H1 (cell line): ENCODE measurements around the gene GNG7. TPM values are rescaled to one million over a fixed set of nuclear protein-coding genes. Genes with fewer than 3 reads are reported as not detected.

Source experiments
- CTCF ChIA-PET: fragments of 300-600 bp; sonication (Branson Sonifier 250); formaldehyde crosslinking; loops from one replicate; lab custom pipeline; 2021; ENCODE audit not compliant: partially characterized antibody; lab: Charles Lee
- POLR2A ChIA-PET: fragments of 300-600 bp; sonication (Branson Sonifier 250); formaldehyde crosslinking; loops from one replicate; lab custom pipeline; 2021; ENCODE audit warnings: inconsistent platforms; ENCODE audit not compliant: partially characterized antibody; lab: Charles Lee
- DNase-seq, 2 experiments: peaks; one replicate each; pipeline versions ENCODE4 v3.0.0 to v3.0.0-alpha.2; 2010 to 2022; ENCODE audit warnings: low spot score in 2 of 2, low read depth in 1 of 2, mixed read lengths in 1 of 2
- FAIRE-seq: peaks from 2 replicates; lab custom pipeline; 2011; peaks lifted over from hg19 to GRCh38; lab: Jason Lieb, UNC
- H2AFZ ChIP-seq: 2 replicates; pipeline ENCODE4 v1.8.1; 2012; ENCODE audit warnings: low read length, inconsistent platforms
- H2AK5ac ChIP-seq: 2 replicates; pipeline ENCODE4 v1.6.1; 2013; ENCODE audit warnings: low read depth, low read length
- H2BK120ac ChIP-seq: replicated peaks from 2 replicates; pipeline ENCODE3; 2013; ENCODE audit warnings: low read depth, low read length, inconsistent platforms
- H2BK12ac ChIP-seq: 2 replicates; pipeline ENCODE4 v1.6.1; 2013; ENCODE audit warnings: low read depth, low read length
- H2BK15ac ChIP-seq: 2 replicates; pipeline ENCODE4 v1.6.1; 2013; ENCODE audit warnings: low read length
- H2BK20ac ChIP-seq: 2 replicates; pipeline ENCODE4 v1.6.1; 2013; ENCODE audit warnings: low read length
- H2BK5ac ChIP-seq: 2 replicates; pipeline ENCODE4 v1.6.1; 2013; ENCODE audit warnings: low read depth, low read length
- H3K14ac ChIP-seq: 2 replicates; pipeline ENCODE4 v1.6.1; 2013; ENCODE audit warnings: inconsistent platforms; ENCODE audit not compliant: insufficient read length
- H3K18ac ChIP-seq: 2 replicates; pipeline ENCODE4 v1.6.1; 2013; ENCODE audit warnings: low read length; ENCODE audit errors: extremely low read depth
- H3K23ac ChIP-seq: 2 replicates; pipeline ENCODE4 v1.6.1; 2013; ENCODE audit warnings: inconsistent platforms; ENCODE audit not compliant: insufficient read length
- H3K23me2 ChIP-seq: 2 replicates; pipeline ENCODE4 v1.6.1; 2013; ENCODE audit warnings: low read depth, low read length
- H3K27ac ChIP-seq: 2 replicates; pipeline ENCODE4 v1.6.1; 2011; ENCODE audit warnings: low read depth, low read length, inconsistent platforms
- H3K27me3 ChIP-seq, 4 experiments: replicated peaks in 1 of 4; 1 replicate in 1 of 4; 2 replicates in 3 of 4; pipeline versions ENCODE4 v1.6.1 to v1.8.1; 2011 to 2013; ENCODE audit warnings: low read length in 3 of 4, mild to moderate bottlenecking in 3 of 4, inconsistent platforms in 2 of 4, mixed read lengths in 2 of 4, moderate library complexity in 1 of 4; ENCODE audit not compliant: control insufficient read depth in 3 of 4, insufficient read depth in 3 of 4; ENCODE audit errors: extremely low read depth in 1 of 4
- H3K36me3 ChIP-seq, 4 experiments: 2 replicates each; pipeline versions ENCODE4 v1.6.1 to v1.8.1; 2011 to 2013; ENCODE audit warnings: mild to moderate bottlenecking in 4 of 4, low read length in 3 of 4, moderate library complexity in 2 of 4, control low read depth in 1 of 4, inconsistent platforms in 1 of 4; ENCODE audit not compliant: insufficient read depth in 4 of 4, control insufficient read depth in 2 of 4
- H3K4ac ChIP-seq: replicated peaks from 2 replicates; pipeline ENCODE3; 2013; ENCODE audit warnings: low read length, low read depth, mixed read lengths, inconsistent platforms; ENCODE audit not compliant: insufficient read length
- H3K4me1 ChIP-seq, 4 experiments: replicated peaks in 1 of 4; 1 replicate in 1 of 4; 2 replicates in 3 of 4; pipeline versions ENCODE4 v1.6.1 to v1.8.1; 2011 to 2013; ENCODE audit warnings: low read length in 3 of 4, inconsistent platforms in 2 of 4, mixed read lengths in 1 of 4; ENCODE audit not compliant: insufficient read depth in 4 of 4, control insufficient read depth in 3 of 4
- H3K4me2 ChIP-seq, 2 experiments: 2 replicates each; pipeline versions ENCODE4 v1.6.1 to v1.8.1; 2011 to 2013; ENCODE audit warnings: low read depth in 2 of 2, low read length in 2 of 2, control low read depth in 1 of 2, inconsistent platforms in 1 of 2, mild to moderate bottlenecking in 1 of 2; ENCODE audit not compliant: insufficient read depth in 1 of 2
- H3K4me3 ChIP-seq, 4 experiments: fragments of 200-600, 300-600 bp in 1 of 4; sonication (generic), shearing (Covaris generic), sonication (Bioruptor Twin) in 1 of 4; 2 replicates each; pipeline versions ENCODE4 v1.5.1 to v1.8.1; 2011 to 2016; ENCODE audit warnings: low read length in 4 of 4, low read depth in 3 of 4, control low read depth in 2 of 4, inconsistent platforms in 2 of 4, mild to moderate bottlenecking in 2 of 4, mixed read lengths in 1 of 4, moderate library complexity in 1 of 4; ENCODE audit not compliant: insufficient read depth in 2 of 4; ENCODE audit errors: extremely low read depth in 1 of 4
- H3K56ac ChIP-seq: replicated peaks from 2 replicates; pipeline ENCODE3; 2013; ENCODE audit warnings: low read depth, mild to moderate bottlenecking, mixed read lengths, low read length, inconsistent platforms; ENCODE audit not compliant: insufficient read length
- H3K79me1 ChIP-seq: 2 replicates; pipeline ENCODE4 v1.6.1; 2013; ENCODE audit warnings: low read depth, low read length, control low read depth
- H3K79me2 ChIP-seq, 2 experiments: 2 replicates each; pipeline versions ENCODE4 v1.6.1 to v1.8.1; 2012 to 2013; ENCODE audit warnings: low read length in 2 of 2, mild to moderate bottlenecking in 2 of 2, inconsistent platforms in 1 of 2; ENCODE audit not compliant: insufficient read depth in 2 of 2, control insufficient read depth in 1 of 2
- H3K9ac ChIP-seq, 4 experiments: replicated peaks in 1 of 4; 1 replicate in 1 of 4; 2 replicates in 3 of 4; pipeline versions ENCODE4 v1.6.1 to v1.8.1; 2011 to 2013; ENCODE audit warnings: low read depth in 3 of 4, low read length in 3 of 4, control low read depth in 2 of 4, mild to moderate bottlenecking in 2 of 4, moderate library complexity in 2 of 4, inconsistent platforms in 1 of 4; ENCODE audit errors: extremely low read depth in 1 of 4
- H3K9me3 ChIP-seq, 2 experiments: 2 replicates each; pipeline versions ENCODE4 v1.6.1 to v1.8.1; 2012 to 2013; ENCODE audit warnings: mild to moderate bottlenecking in 2 of 2, moderate library complexity in 2 of 2, control low read depth in 1 of 2, inconsistent platforms in 1 of 2, low read depth in 1 of 2, low read length in 1 of 2, mixed read lengths in 1 of 2; ENCODE audit not compliant: insufficient read depth in 2 of 2
- H4K20me1 ChIP-seq, 2 experiments: replicated peaks in 1 of 2; 2 replicates each; pipeline versions ENCODE3 to v1.8.1; 2011 to 2013; ENCODE audit warnings: inconsistent platforms in 2 of 2, low read length in 2 of 2, mild to moderate bottlenecking in 1 of 2; ENCODE audit not compliant: insufficient read depth in 2 of 2, control insufficient read depth in 1 of 2
- H4K5ac ChIP-seq: 2 replicates; pipeline ENCODE4 v1.6.1; 2013; ENCODE audit warnings: low read length, low read depth, mixed read lengths, inconsistent platforms; ENCODE audit not compliant: insufficient read length
- H4K8ac ChIP-seq: 2 replicates; pipeline ENCODE4 v1.8.0; 2013; ENCODE audit warnings: mild to moderate bottlenecking, moderate library complexity, low read length, inconsistent platforms; ENCODE audit not compliant: insufficient read depth; ENCODE audit errors: extremely low read depth
- H4K91ac ChIP-seq: replicated peaks from 2 replicates; pipeline ENCODE3; 2013; ENCODE audit warnings: low read length, mixed read lengths, inconsistent platforms; ENCODE audit not compliant: insufficient read length
- GABPA ChIP-seq: IDR thresholded peaks from 2 replicates; pipeline ENCODE4 v1.6.1; 2011; ENCODE audit warnings: mild to moderate bottlenecking, low read length, moderate library complexity, borderline replicate concordance; ENCODE audit not compliant: insufficient read depth
- MAX ChIP-seq: IDR thresholded peaks from 2 replicates; pipeline ENCODE4 v1.6.1; 2012; ENCODE audit warnings: inconsistent platforms
- SIRT6 ChIP-seq: IDR thresholded peaks from one replicate; pipeline ENCODE4 v1.7.1; 2012; ENCODE audit warnings: low read length, inconsistent platforms
- SP2 ChIP-seq: IDR thresholded peaks from 2 replicates; pipeline ENCODE4 v1.6.1; 2012; ENCODE audit warnings: mild to moderate bottlenecking, low read length, inconsistent platforms
- SUZ12 ChIP-seq: fragments of 200-600 bp; sonication (generic); IDR thresholded peaks from 2 replicates; pipeline ENCODE4 v1.6.1; 2012; ENCODE audit warnings: mild to moderate bottlenecking, inconsistent platforms, low read length, moderate library complexity, mixed read lengths
- WGBS, 2 experiments: shearing (Covaris generic) in 1 of 2; methylation state at CpG; one replicate each; pipeline versions ENCODE4 v1.1.6 to v1.1.7; 2013 to 2015; ENCODE audit warnings: low lambda C conversion rate in 2 of 2, mixed read lengths in 2 of 2, inconsistent platforms in 1 of 2, low coverage in 1 of 2, missing lambda C conversion rate in 1 of 2; ENCODE audit not compliant: insufficient replicate concordance in 2 of 2, insufficient coverage in 1 of 2, insufficient read length in 1 of 2; ENCODE audit errors: extremely low coverage in 1 of 2, missing lambda C conversion rate in 1 of 2; 5-methylcytosine and 5-hydroxymethylcytosine counted together
- polyA plus RNA-seq, 7 experiments: library from polyadenylated mRNA; depleted of rRNA in 3 of 7; stranded (reverse) in 5 of 7; unstranded in 2 of 7; fragments of >200 nt in 5 of 7; fragments of 200-250 nt in 2 of 7; gene quantifications; 1 replicate in 5 of 7; 2 replicates in 1 of 7; 4 replicates in 1 of 7; pipeline versions ENCODE4 v1.2.1 to v1.2.3, GENCODE V29; 2011 to 2013; ENCODE audit warnings: missing spikeins in 2 of 7, mixed read lengths in 2 of 7
- total RNA-seq: library from RNA; stranded (reverse); fragmentation: NEBNext Ultra II Directional; extraction: Animal tissue kit (Norgen Biotek cat#: 25700); gene quantifications from 2 replicates; pipeline ENCODE4 v1.2.1, GENCODE V29; 2021
- TF ChIP-seq, protein P1 (sequence below), 3 experiments: IDR thresholded peaks; 1 replicate in 2 of 3; 2 replicates in 1 of 3; pipeline versions ENCODE4 v1.5.1 to v1.6.1; 2011; ENCODE audit warnings: low read length in 3 of 3, mild to moderate bottlenecking in 3 of 3, inconsistent platforms in 2 of 3, low read depth in 1 of 3, moderate library complexity in 1 of 3; ENCODE audit not compliant: insufficient read depth in 1 of 3; ENCODE audit errors: control extremely low read depth in 1 of 3

Gene GNG7
- total and polyA plus RNA-seq, 2 of the 8 experiments (the other 6 are each of a cell fraction or from before 2014, with no cell fraction given), result 2.8 to 7.8 TPM

DNA sequence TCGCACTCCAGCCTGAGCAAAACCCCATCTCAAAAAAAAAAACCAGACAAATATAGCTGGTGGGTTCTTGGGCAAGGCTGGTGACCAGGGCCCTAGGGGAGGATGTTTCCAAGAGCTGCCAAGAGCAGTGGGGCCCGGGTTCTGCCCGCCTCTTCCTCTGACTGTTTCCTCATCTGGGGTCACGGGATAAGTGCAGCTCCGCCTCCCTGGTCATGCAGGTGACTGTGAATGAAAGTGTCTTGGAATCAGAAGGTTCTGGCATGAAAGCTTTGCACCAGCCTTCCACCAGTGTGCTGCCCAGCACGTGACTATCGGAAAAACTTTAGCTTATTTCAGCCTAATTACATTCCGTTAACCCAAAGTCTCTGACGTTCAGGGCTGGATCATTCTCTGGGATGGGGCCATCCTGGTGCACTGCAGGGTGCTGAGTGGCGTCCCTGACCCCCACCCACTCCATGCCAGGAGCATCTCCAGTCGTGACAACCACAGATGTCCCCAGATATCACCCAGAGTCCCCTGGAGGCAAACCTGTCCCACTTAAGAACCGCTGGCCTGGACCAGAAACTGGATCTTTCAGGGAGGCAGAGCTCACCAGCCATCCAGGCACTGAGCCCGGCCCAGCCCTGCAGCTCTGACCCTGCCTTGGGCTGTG, 85.6 kb downstream of the GNG7 start:
- H3K27me3 ChIP-seq, result peaks cover 0 to 7% (median 2%) of the 10 kb centered on the region in 4 experiments; a peak in 1 of 7 replicates
- no peak overlapping the region for H2AFZ ChIP-seq
- no peak overlapping the region for H3K4ac ChIP-seq
- H3K23me2 ChIP-seq, result no peaks in the 10 kb centered on the region
- DNase-seq (no peak), FAIRE-seq (no peak)
- no peak overlapping the region for H3K4me3 ChIP-seq
- H3K79me1 ChIP-seq, result no peaks in the 10 kb centered on the region
- H2BK15ac ChIP-seq, result no peak overlapping the region
- no peak overlapping the region for H3K9ac ChIP-seq
- no peak overlapping the region for H2BK20ac ChIP-seq
- H4K5ac ChIP-seq, result no peak overlapping the region
- WGBS, 2 experiments, result 82% methylated on average over 13 of the region's 13 CpGs; no CpG with 5 or more reads in 1 of the 2 experiments
- no peak overlapping the region for H3K14ac ChIP-seq
- H3K4me2 ChIP-seq, result no peak overlapping the region
- no peak overlapping the region for H2AK5ac ChIP-seq
- no peak overlapping the region for H2BK120ac ChIP-seq
- no peak overlapping the region for H3K23ac ChIP-seq
- ChIA-PET POLR2A (interaction anchor here (1.2 to 12.5 kb wide), 2 partner anchors 17 to 140 kb away, joined by 3 to 135 read pairs; partner anchors contain the start of gene GADD45B), CTCF (interaction anchor here (0.6 to 2.7 kb wide), 16 partner anchors 12 to 877 kb away, joined by 3 to 15 read pairs (median 4); partner anchors contain the start of gene GADD45B)
- H3K79me2 ChIP-seq, result no peaks in the 10 kb centered on the region; a peak in 1 of 4 replicates
- H3K4me1 ChIP-seq, result peaks cover 0 to 3% (median 0%) of the 10 kb centered on the region in 4 experiments; a peak in 1 of 7 replicates
- H3K18ac ChIP-seq, result no peak overlapping the region
- H3K56ac ChIP-seq, result no peak overlapping the region
- H2BK5ac ChIP-seq, result no peak overlapping the region
- TF ChIP-seq, protein P1, sequence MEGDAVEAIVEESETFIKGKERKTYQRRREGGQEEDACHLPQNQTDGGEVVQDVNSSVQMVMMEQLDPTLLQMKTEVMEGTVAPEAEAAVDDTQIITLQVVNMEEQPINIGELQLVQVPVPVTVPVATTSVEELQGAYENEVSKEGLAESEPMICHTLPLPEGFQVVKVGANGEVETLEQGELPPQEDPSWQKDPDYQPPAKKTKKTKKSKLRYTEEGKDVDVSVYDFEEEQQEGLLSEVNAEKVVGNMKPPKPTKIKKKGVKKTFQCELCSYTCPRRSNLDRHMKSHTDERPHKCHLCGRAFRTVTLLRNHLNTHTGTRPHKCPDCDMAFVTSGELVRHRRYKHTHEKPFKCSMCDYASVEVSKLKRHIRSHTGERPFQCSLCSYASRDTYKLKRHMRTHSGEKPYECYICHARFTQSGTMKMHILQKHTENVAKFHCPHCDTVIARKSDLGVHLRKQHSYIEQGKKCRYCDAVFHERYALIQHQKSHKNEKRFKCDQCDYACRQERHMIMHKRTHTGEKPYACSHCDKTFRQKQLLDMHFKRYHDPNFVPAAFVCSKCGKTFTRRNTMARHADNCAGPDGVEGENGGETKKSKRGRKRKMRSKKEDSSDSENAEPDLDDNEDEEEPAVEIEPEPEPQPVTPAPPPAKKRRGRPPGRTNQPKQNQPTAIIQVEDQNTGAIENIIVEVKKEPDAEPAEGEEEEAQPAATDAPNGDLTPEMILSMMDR (IDR thresholded peaks at IDR 0.05; ENCODE audit: control extremely low read depth in 1 of 3, insufficient read depth in 1 of 3, low read depth in 1 of 3, low read length in 3 of 3), result no peak
- TF ChIP-seq GABPA (no peak), MAX (no peak), SP2 (no peak), SUZ12 (no peak), SIRT6 (no peak)
- TF ChIP-seq, all 59 proteins: peak for 0
- Histone ChIP-seq H4K8ac (0 out of 2 replicates have a peak overlapping the region, but pooled peaks have one; percentile 14), H4K91ac (no peak overlapping the region), H3K27ac (no peak overlapping the region), H4K20me1 (peaks cover 0 to 2% of the 10 kb centered on the region in 2 experiments), H2BK12ac (no peak overlapping the region), H3K36me3 (no peaks in the 10 kb centered on the region), H3K9me3 (peaks cover 5 to 10% of the 10 kb centered on the region in 2 experiments; a peak in 3 of 4 replicates)
